Neural cell (in vitro differentiated cells): ENCODE results near the gene BIRC7.

Source experiments
- CTCF ChIP-seq: fragments of 450-650 bp; IDR thresholded peaks from 2 replicates; pipeline ENCODE4 v1.5.1; 2014; ENCODE audit warnings: antibody characterized with exemption, mild to moderate bottlenecking, moderate library complexity; ENCODE audit not compliant: poor library complexity, severe bottlenecking
- POLR2AphosphoS5 ChIP-seq: IDR thresholded peaks from 2 replicates; pipeline ENCODE4 v1.6.1; 2012

- TF ChIP-seq POLR2AphosphoS5 (no peak), CTCF (no peak)
These were observed 45.7 kb upstream of the BIRC7 start for GRCh38 chr20:63189846-63190559.
